ENCODE results near the gene ISYNA1. TPM values are rescaled to one million over a fixed set of nuclear protein-coding genes. Genes with fewer than 3 reads are reported as not detected.

ISYNA1 gene
- total and polyA plus RNA-seq, 2 of the 13 experiments (the other 11 are each of a cell fraction or from before 2014, with no cell fraction given) = 29.6 to 48.5 TPM

DNA sequence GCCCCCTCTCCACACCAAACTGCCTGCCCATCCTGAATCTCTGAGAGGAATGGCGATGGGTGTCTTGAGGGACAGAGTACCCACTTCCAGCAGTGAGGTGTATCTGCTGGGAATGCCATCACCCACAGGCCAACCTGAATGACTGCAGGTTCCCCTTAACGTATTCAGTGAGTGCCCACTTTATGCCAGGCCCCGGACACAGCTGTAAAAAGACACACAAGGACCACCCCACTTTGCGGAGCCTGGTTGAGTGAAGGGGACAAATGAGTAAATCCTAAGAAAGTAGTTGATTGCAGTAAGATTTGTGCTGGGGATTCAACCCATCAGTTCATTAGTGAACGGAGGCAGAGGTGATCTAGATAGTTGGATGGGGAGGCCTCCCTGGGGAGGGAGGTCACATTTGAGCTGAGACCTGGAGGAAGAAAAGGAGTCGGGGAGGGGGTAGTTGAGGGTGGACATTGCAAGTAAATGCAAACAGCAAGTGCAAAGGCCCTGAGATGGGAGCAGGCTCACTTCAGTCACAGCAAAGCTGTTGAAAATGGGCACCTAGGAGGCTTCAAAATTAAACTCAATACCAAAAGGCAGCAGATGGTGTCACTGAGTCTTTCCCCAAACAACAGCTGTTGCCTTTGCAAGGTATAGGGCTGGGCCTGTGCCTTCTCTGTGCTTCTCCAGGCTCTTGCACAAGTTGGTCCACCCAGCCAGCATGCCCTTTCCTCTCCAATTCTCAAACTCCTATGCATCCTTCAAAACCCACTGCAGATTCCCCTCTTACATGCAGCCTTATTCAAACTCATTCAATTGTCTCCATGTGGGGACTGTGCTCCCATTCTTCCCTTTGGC, 47.6 kb downstream of the ISYNA1 start (continued):
- TF ChIP-seq, protein P1, sequence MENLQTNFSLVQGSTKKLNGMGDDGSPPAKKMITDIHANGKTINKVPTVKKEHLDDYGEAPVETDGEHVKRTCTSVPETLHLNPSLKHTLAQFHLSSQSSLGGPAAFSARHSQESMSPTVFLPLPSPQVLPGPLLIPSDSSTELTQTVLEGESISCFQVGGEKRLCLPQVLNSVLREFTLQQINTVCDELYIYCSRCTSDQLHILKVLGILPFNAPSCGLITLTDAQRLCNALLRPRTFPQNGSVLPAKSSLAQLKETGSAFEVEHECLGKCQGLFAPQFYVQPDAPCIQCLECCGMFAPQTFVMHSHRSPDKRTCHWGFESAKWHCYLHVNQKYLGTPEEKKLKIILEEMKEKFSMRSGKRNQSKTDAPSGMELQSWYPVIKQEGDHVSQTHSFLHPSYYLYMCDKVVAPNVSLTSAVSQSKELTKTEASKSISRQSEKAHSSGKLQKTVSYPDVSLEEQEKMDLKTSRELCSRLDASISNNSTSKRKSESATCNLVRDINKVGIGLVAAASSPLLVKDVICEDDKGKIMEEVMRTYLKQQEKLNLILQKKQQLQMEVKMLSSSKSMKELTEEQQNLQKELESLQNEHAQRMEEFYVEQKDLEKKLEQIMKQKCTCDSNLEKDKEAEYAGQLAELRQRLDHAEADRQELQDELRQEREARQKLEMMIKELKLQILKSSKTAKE (CRISPR knock-in tag; IDR thresholded peaks at IDR 0.05; ENCODE audit: borderline replicate concordance) = no peak
- TF ChIP-seq, protein P2, sequence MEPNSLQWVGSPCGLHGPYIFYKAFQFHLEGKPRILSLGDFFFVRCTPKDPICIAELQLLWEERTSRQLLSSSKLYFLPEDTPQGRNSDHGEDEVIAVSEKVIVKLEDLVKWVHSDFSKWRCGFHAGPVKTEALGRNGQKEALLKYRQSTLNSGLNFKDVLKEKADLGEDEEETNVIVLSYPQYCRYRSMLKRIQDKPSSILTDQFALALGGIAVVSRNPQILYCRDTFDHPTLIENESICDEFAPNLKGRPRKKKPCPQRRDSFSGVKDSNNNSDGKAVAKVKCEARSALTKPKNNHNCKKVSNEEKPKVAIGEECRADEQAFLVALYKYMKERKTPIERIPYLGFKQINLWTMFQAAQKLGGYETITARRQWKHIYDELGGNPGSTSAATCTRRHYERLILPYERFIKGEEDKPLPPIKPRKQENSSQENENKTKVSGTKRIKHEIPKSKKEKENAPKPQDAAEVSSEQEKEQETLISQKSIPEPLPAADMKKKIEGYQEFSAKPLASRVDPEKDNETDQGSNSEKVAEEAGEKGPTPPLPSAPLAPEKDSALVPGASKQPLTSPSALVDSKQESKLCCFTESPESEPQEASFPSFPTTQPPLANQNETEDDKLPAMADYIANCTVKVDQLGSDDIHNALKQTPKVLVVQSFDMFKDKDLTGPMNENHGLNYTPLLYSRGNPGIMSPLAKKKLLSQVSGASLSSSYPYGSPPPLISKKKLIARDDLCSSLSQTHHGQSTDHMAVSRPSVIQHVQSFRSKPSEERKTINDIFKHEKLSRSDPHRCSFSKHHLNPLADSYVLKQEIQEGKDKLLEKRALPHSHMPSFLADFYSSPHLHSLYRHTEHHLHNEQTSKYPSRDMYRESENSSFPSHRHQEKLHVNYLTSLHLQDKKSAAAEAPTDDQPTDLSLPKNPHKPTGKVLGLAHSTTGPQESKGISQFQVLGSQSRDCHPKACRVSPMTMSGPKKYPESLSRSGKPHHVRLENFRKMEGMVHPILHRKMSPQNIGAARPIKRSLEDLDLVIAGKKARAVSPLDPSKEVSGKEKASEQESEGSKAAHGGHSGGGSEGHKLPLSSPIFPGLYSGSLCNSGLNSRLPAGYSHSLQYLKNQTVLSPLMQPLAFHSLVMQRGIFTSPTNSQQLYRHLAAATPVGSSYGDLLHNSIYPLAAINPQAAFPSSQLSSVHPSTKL (CRISPR knock-in tag; IDR thresholded peaks at IDR 0.05) = no peak
- TF ChIP-seq GTF3A (CRISPR knock-in tag; conservative IDR thresholded peaks at IDR 0.05) (no peak), ZFYVE20 (CRISPR knock-in tag; IDR thresholded peaks at IDR 0.05; ENCODE audit: borderline replicate concordance, low read depth) (no peak), BRD4 (CRISPR knock-in tag; IDR thresholded peaks at IDR 0.05) (no peak), RFX3 (CRISPR knock-in tag; IDR thresholded peaks at IDR 0.05) (no peak), ZNF746 (CRISPR knock-in tag; IDR thresholded peaks at IDR 0.05) (no peak), ZNF12 (CRISPR knock-in tag; IDR thresholded peaks at IDR 0.05) (no peak), MATR3 (CRISPR knock-in tag; IDR thresholded peaks at IDR 0.05) (no peak), MED13 (CRISPR knock-in tag; IDR thresholded peaks at IDR 0.05) (peak; percentile 21; the same call in 1 of the 2 replicates), ZNF101 (CRISPR knock-in tag; IDR thresholded peaks at IDR 0.05; ENCODE audit: borderline replicate concordance, low read depth) (no peak), LCORL (IDR thresholded peaks at IDR 0.05) (no peak), LCORL (CRISPR knock-in tag; IDR thresholded peaks at IDR 0.05) (no peak), CHCHD3 (CRISPR knock-in tag; IDR thresholded peaks at IDR 0.05) (no peak), SNAPC2 (CRISPR knock-in tag; IDR thresholded peaks at IDR 0.05) (no peak)
- TF ChIP-seq, protein P3, sequence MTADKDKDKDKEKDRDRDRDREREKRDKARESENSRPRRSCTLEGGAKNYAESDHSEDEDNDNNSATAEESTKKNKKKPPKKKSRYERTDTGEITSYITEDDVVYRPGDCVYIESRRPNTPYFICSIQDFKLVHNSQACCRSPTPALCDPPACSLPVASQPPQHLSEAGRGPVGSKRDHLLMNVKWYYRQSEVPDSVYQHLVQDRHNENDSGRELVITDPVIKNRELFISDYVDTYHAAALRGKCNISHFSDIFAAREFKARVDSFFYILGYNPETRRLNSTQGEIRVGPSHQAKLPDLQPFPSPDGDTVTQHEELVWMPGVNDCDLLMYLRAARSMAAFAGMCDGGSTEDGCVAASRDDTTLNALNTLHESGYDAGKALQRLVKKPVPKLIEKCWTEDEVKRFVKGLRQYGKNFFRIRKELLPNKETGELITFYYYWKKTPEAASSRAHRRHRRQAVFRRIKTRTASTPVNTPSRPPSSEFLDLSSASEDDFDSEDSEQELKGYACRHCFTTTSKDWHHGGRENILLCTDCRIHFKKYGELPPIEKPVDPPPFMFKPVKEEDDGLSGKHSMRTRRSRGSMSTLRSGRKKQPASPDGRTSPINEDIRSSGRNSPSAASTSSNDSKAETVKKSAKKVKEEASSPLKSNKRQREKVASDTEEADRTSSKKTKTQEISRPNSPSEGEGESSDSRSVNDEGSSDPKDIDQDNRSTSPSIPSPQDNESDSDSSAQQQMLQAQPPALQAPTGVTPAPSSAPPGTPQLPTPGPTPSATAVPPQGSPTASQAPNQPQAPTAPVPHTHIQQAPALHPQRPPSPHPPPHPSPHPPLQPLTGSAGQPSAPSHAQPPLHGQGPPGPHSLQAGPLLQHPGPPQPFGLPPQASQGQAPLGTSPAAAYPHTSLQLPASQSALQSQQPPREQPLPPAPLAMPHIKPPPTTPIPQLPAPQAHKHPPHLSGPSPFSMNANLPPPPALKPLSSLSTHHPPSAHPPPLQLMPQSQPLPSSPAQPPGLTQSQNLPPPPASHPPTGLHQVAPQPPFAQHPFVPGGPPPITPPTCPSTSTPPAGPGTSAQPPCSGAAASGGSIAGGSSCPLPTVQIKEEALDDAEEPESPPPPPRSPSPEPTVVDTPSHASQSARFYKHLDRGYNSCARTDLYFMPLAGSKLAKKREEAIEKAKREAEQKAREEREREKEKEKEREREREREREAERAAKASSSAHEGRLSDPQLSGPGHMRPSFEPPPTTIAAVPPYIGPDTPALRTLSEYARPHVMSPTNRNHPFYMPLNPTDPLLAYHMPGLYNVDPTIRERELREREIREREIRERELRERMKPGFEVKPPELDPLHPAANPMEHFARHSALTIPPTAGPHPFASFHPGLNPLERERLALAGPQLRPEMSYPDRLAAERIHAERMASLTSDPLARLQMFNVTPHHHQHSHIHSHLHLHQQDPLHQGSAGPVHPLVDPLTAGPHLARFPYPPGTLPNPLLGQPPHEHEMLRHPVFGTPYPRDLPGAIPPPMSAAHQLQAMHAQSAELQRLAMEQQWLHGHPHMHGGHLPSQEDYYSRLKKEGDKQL (CRISPR knock-in tag; IDR thresholded peaks at IDR 0.05; ENCODE audit: low read depth) = no peak
- TF ChIP-seq, protein P4, sequence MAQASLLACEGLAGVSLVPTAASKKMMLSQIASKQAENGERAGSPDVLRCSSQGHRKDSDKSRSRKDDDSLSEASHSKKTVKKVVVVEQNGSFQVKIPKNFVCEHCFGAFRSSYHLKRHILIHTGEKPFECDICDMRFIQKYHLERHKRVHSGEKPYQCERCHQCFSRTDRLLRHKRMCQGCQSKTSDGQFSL (CRISPR knock-in tag; IDR thresholded peaks at IDR 0.05) = no peak
